Cortex of kidney (tissue), 1 donor: ENCODE results near the gene TPX2.

Experiments
- DNase-seq: peaks from one replicate; lab custom pipeline; 2025; lab: John Stamatoyannopoulos, UW

The TPX2 gene

GRCh38 chr20:31705598-31706597 is 33.2 kb upstream of the TPX2 start:
- DNase-seq = no peak

GRCh38 chr20:31706607-31707257 is 32.4 kb upstream of the TPX2 start:
- DNase-seq = no peak

- no peak for DNase-seq
Measured at GRCh38 chr20:31707258-31707615, 31.9 kb upstream of the TPX2 start.

GRCh38 chr20:31707994-31708735 is 30.9 kb upstream of the TPX2 start:
- no peak for DNase-seq

- no peak for DNase-seq
Measured at GRCh38 chr20:31708736-31709534, 30.2 kb upstream of the TPX2 start.

- no peak for DNase-seq
Measured at GRCh38 chr20:31709939-31710338, 29.2 kb upstream of the TPX2 start.

- no peak for DNase-seq
Measured at GRCh38 chr20:31710423-31711108, 28.5 kb upstream of the TPX2 start.

- no peak for DNase-seq
Measured at GRCh38 chr20:31711179-31712111, 27.6 kb upstream of the TPX2 start.

GRCh38 chr20:31712112-31712553 is 27.0 kb upstream of the TPX2 start:
- no peak for DNase-seq

GRCh38 chr20:31712564-31713311 is 26.4 kb upstream of the TPX2 start:
- DNase-seq = no peak

GRCh38 chr20:31713312-31714273 is 25.5 kb upstream of the TPX2 start:
- no peak for DNase-seq

GRCh38 chr20:31715766-31716165 is 23.3 kb upstream of the TPX2 start:
- DNase-seq = no peak

GRCh38 chr20:31716351-31716750 is 22.7 kb upstream of the TPX2 start:
- DNase-seq = no peak

GRCh38 chr20:31716818-31717477 is 22.1 kb upstream of the TPX2 start:
- no peak for DNase-seq

- DNase-seq = no peak
Measured at GRCh38 chr20:31717478-31718201, 21.4 kb upstream of the TPX2 start.

GRCh38 chr20:31718952-31719643 is 20.0 kb upstream of the TPX2 start:
- DNase-seq = no peak
